A673 (cell line): ENCODE measurements around the gene GFPT1. TPM values are rescaled to one million over a fixed set of nuclear protein-coding genes. Genes with fewer than 3 reads are reported as not detected.

Experiments used
- BruUV-seq: library from RNA; stranded (reverse); fragments of 400-500 nt; replicated peaks from 2 replicates; lab custom pipeline; 2021; lab: Mats Ljungman, UMichigan
- CTCF ChIA-PET: fragments of 300-600 bp; sonication (Branson Sonifier 250); formaldehyde crosslinking; loops from one replicate; lab custom pipeline; 2022; ENCODE audit warnings: antibody characterized with exemption; lab: Charles Lee
- POLR2A ChIA-PET: fragments of 300-600 bp; sonication (Branson Sonifier 250); formaldehyde crosslinking; loops from one replicate; lab custom pipeline; 2022; ENCODE audit warnings: antibody characterized with exemption; ENCODE audit not compliant: low non-redundant PET; lab: Charles Lee
- DNase-seq: peaks from one replicate; pipeline ENCODE4 v3.0.0-alpha.2; 2015; ENCODE audit warnings: low spot score
- H3K27ac ChIP-seq: fragments of 200-600 bp; sonication (generic); 2 replicates; pipeline ENCODE4 v1.5.1; 2016; ENCODE audit warnings: mixed run types, low read depth, mild to moderate bottlenecking, mixed read lengths, antibody characterized with exemption, low read length; ENCODE audit not compliant: poor library complexity, severe bottlenecking
- H3K27me3 ChIP-seq: fragments of 200-600 bp; sonication (generic); replicated peaks from 2 replicates; pipeline ENCODE4 v1.6.1; 2017; ENCODE audit warnings: mixed run types, low read depth, mild to moderate bottlenecking, mixed read lengths, antibody characterized with exemption, low read length; ENCODE audit not compliant: insufficient read depth, poor library complexity
- H3K36me3 ChIP-seq: fragments of 200-600 bp; sonication (generic); 2 replicates; pipeline ENCODE4 v1.6.1; 2016; ENCODE audit warnings: mixed run types, mild to moderate bottlenecking, mixed read lengths, antibody characterized with exemption, low read length; ENCODE audit not compliant: insufficient read depth, poor library complexity, severe bottlenecking
- H3K4me1 ChIP-seq: fragments of 200-600 bp; sonication (generic); 2 replicates; pipeline ENCODE4 v1.6.1; 2017; ENCODE audit warnings: mixed run types, mild to moderate bottlenecking, mixed read lengths, antibody characterized with exemption, low read length; ENCODE audit not compliant: insufficient read depth, poor library complexity, severe bottlenecking
- H3K4me3 ChIP-seq: fragments of 200-600 bp; sonication (generic); 2 replicates; pipeline ENCODE4 v1.5.1; 2016; ENCODE audit warnings: low read depth, mixed run types, mild to moderate bottlenecking, mixed read lengths, low read length; ENCODE audit not compliant: poor library complexity, severe bottlenecking
- H3K9me3 ChIP-seq: fragments of 200-600 bp; sonication (generic); 2 replicates; pipeline ENCODE4 v1.6.1; 2016; ENCODE audit warnings: mixed run types, low read depth, mild to moderate bottlenecking, mixed read lengths, antibody characterized with exemption, low read length; ENCODE audit not compliant: poor library complexity, severe bottlenecking
- EZH2 ChIP-seq: fragments of 200-600 bp; sonication (generic); IDR thresholded peaks from 2 replicates; pipeline ENCODE4 v1.6.1; 2017; ENCODE audit warnings: borderline replicate concordance, low read depth, mild to moderate bottlenecking, mixed read lengths, antibody characterized with exemption, low read length; ENCODE audit not compliant: poor library complexity, severe bottlenecking
- intact Hi-C: fragments of 100-400 bp; cut with micrococcal nuclease; formaldehyde crosslinking; loops from one replicate; pipeline ENCODE4 v1.10.0; 2022; ENCODE audit not compliant: unreplicated experiment
- total RNA-seq: library from RNA; stranded (reverse); gene quantifications from 2 replicates; pipeline ENCODE4 v1.2.3, GENCODE V29; 2021
- TF ChIP-seq, protein P1 (sequence below): fragments of 300-800, 200-600 bp; sonication (generic); conservative IDR thresholded peaks from 2 replicates; pipeline ENCODE4 v1.5.1; 2017; ENCODE audit warnings: low read depth, mild to moderate bottlenecking, antibody characterized with exemption, low read length, moderate library complexity, mixed read lengths

The GFPT1 gene
- total RNA-seq, 1 experiment from 2014 or later, result 53.0 TPM

DNA sequence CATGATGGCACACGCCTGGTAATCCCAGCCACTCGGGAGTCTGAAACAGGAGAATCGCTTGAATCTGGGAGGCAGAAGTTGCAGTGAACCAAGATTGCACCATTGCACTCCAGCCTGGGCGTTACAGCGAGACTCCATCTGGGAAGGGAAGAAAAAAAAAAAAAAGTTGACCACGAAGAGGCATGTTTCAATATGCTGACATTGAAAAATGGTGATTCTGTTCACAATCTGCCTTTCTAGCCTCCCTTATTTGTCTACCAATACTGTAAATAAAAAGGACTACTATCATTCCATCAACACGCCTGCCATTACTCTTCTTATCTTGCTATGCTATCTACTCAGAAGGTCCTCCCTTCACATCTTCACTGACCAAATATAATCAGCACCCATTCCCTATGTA, 18.4 kb downstream of the GFPT1 start:
- Histone ChIP-seq H3K9me3 (no peaks in the 10 kb centered on the region), H3K4me3 (no peak overlapping the region), H3K27me3 (no peaks in the 10 kb centered on the region), H3K4me1 (no peaks in the 10 kb centered on the region), H3K27ac (no peak overlapping the region), H3K36me3 (peaks cover 64% of the 10 kb centered on the region)
- no peak for DNase-seq
- intact Hi-C loops, result no loop called here
- CTCF ChIA-PET, result no interaction called here
- POLR2A ChIA-PET, result no interaction called here
- BruUV-seq, result TSS peak; percentile 11
- TF ChIP-seq, protein P1, sequence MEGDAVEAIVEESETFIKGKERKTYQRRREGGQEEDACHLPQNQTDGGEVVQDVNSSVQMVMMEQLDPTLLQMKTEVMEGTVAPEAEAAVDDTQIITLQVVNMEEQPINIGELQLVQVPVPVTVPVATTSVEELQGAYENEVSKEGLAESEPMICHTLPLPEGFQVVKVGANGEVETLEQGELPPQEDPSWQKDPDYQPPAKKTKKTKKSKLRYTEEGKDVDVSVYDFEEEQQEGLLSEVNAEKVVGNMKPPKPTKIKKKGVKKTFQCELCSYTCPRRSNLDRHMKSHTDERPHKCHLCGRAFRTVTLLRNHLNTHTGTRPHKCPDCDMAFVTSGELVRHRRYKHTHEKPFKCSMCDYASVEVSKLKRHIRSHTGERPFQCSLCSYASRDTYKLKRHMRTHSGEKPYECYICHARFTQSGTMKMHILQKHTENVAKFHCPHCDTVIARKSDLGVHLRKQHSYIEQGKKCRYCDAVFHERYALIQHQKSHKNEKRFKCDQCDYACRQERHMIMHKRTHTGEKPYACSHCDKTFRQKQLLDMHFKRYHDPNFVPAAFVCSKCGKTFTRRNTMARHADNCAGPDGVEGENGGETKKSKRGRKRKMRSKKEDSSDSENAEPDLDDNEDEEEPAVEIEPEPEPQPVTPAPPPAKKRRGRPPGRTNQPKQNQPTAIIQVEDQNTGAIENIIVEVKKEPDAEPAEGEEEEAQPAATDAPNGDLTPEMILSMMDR, result no peak
- no peak for TF ChIP-seq EZH2

DNA sequence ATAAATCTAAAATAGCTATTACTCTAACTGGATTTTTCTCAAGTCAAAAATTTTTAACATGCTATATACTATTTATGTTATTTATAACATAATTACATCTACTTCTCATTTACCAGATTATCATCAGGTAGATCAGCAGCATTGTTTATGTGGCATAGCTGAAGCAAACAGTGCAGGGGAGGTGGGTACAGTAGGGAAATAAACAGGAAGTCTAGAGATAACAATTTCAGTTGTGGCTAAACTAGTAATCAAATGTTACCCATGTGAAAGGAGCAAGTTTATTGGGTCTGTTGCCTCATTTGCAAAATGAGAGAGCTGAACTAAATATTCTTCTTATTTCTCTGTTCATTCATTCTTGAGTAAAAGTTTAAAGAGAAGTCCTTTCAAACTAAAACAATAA, 27.7 kb downstream of the GFPT1 start:
- no TSS peak for BruUV-seq

DNA sequence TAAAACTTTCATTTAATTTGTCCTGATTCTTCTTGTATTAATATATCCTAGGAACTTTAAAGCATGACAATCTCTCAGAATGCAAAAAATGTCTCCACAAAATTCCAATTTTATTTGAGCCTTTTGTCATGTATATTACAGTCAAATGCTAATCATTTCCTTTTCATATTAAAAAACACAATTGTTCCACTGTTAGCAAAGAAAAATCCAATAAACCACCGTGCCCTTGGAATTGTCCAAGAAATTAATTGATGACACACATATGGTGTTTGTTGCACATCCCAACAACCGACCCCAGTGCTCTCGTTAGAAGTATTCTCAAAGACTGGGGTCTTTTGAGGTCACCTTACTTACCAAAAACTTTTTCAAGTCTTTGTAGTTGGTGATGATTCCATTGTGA, 28.1 kb downstream of the GFPT1 start:
- CTCF ChIA-PET, result no interaction called here
- H3K4me1 ChIP-seq, result peaks cover 24% of the 10 kb centered on the region
- DNase-seq, result peak; percentile 81
- intact Hi-C loops, result no loop called here
- no peak overlapping the region for H3K4me3 ChIP-seq
- H3K36me3 ChIP-seq, result peaks cover 77% of the 10 kb centered on the region
- no TSS peak for BruUV-seq
- POLR2A ChIA-PET, result no interaction called here
- TF ChIP-seq, protein P1, result no peak
- TF ChIP-seq EZH2, result no peak
- H3K9me3 ChIP-seq, result no peaks in the 10 kb centered on the region
- no peaks in the 10 kb centered on the region for H3K27me3 ChIP-seq
- peak overlapping the region; percentile 56 for H3K27ac ChIP-seq

More for the DNA sequence above, 27.7 kb downstream of the GFPT1 start:
- Histone ChIP-seq H3K27me3 (no peaks in the 10 kb centered on the region), H3K4me1 (peaks cover 24% of the 10 kb centered on the region), H3K9me3 (no peaks in the 10 kb centered on the region), H3K27ac (peak overlapping the region; percentile 56), H3K4me3 (no peak overlapping the region), H3K36me3 (peaks cover 81% of the 10 kb centered on the region)
- POLR2A ChIA-PET, result no interaction called here
- no peak for DNase-seq
- CTCF ChIA-PET, result no interaction called here
- intact Hi-C loops, result no loop called here
- no peak for TF ChIP-seq EZH2
- TF ChIP-seq, protein P1, result no peak
